Fibroblast of skin of left biceps (primary cell): ENCODE measurements around the gene TLR1.
"Not testable (repeated sequence)": the region's sequence is repeated elsewhere in the genome, so short reads cannot be mapped to it uniquely, and the experiment has no call there.

Experiments
- DNase-seq, 2 experiments: peaks; one replicate each; pipeline ENCODE4 v3.0.0-alpha.2; 2013; ENCODE audit warnings: low read depth in 2 of 2

Gene TLR1

DNA sequence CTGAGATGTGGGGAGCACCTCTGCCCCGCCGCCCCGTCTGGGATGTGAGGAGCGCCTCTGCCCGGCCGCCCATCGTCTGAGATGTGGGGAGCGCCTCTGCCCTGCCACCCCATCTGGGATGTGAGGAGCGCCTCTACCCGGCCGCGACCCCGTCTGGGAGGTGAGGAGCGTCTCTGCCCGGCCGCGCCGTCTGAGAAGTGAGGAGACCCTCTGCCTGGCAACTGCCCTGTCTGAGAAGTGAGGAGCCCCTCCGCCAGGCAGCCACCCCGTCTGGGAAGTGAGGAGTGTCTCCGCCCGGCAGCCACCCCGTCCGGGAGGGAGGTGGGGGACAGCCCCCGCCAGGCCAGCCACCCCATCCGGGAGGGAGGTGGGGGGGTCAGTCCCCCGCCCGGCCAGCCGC, 2.9 kb upstream of the TLR1 start:
- not testable (repeated sequence) for DNase-seq

DNA sequence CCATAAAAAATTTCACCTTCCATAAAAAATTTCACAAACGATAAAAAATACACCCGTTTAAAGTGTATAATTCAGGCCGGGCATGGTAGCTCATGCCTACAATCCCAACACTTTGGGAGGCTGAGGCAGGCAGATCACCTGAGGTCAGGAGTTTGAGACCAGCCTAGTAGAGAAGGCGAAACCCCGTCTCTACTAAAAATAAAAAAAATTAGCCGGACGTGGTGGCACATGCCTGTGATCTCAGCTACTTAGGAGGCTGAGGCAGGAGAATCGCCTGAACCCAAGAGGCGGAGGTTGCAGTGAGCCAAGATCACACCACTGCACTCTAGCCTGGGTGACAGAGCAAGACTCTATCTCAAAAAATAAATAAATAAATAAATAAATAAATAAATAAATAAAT, 1.7 kb upstream of the TLR1 start:
- not testable (repeated sequence) for DNase-seq

DNA sequence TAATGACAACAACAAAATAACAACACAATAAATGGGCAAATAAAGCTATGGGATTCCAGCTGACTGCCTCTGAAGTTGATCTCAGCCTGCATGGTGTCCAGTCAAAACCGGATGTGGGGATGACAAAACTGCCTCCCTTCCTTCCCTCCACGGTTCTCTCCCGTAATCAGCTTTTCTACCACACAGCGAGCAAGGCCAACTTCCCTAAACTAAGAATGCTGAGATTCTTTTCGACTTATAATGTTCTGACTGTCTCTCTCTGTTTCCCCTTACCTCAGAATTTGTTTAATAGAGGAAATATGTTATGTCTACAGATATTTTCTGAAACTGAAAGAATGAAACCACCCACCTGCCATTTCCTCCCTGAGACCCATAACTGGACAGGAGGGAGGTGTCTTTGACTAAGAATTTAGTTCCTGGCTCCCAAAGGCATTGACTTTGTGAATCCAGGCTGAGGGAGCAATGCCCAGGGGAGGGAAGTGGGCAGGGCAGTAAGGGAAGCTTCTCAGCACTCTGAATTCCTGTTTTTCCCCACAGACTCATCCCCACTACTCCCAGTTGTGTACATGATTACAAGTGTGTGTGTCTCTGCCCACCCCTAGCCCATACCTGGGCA, 1.0 kb upstream of the TLR1 start:
- no peak for DNase-seq

DNA sequence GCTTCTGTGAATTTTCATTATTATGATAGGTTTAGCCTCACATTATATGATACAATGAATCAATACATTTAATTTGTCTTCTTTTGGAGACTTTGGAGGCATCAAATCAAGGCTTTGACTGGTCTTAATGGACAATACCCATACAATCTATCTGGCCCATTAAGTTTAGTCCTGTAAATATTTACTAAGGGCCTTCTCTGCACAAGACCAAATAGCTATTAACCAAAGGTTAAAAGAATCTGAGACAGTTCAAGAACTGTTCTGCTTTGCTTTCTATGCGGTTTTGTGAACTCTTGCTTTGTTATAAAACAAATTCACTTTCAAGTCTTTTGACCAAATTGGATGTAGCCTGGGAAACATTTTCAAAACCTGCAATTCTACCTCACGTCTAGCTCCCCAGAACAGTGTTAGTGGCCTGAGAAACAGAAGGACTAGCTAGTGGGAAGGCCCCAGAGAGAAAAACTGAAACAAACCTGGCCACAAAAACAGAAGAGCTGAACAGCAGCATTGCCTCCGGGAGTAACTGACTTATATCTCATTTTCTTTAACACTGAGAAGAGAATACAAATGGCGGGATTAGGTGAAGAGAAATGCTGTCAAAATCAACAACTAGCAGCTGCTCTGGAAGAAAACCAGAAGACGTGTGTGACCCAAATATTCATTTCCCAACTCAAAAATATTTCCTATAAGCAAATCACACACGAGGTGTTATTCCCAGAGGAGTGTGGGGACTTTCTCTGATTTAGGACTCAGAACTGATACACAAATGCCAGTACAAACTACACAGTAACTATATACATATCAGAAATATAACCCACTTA, 548 bp downstream of the TLR1 start:
- no peak for DNase-seq

DNA sequence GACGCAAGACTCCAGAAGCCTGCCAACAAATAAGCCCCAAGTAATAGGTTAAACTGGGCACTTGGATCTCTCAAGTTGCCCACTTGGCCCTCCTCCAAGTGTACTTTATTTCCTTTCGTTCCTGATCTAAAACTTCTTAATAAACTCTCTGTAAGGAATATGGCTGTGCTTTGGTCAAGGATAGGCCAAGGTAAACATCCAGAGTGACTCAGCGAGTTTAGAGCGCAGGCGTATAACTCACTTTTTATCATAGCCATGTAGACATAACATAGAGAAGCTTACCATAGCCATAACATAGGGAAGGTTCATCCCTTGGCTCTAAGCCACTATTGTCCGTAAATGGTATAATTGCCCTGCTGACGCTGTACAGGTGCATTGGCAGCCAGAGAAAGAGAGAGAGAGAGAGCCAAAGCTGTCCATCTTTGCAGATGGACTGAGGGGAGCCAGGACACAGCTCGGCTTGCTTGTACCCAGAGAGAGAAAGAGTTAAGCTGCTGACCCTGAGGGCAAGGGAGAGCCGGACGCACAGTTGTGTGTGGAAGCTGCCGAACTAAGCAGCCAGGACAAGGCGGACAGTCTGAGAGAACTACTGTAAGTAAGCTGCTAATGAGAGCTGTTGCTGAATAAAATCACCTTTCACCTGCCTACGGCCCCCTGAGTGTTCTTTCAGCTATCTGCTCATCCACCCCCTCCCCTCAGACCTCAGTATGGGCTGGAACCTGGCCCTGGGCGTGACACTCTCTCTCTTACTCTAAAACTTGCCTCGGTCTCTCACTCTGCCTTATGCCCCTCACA, 1.8 kb downstream of the TLR1 start:
- DNase-seq: no peak

DNA sequence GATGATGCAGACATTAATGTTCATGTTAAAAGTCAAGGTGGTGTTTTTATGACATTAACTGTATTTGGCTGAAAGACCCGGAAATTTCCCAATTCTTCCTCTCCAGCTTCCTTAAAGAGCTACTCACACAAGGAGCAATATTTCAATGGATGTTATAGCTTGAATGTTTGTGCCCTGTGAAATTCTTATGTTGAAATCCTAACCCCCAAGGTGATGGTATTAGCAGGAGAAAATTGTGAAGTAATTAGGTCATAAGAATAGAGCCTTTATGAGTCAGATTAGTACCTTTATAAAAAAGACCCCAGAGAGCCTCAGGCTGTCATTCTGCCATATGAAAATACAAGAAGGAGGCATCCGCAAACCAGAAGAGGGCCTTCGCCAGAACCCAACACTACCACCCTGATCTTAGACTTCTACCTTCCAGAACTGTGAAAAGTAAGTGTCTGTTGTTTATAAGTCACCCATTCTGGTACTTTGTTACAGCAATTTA, 3.6 kb downstream of the TLR1 start:
- DNase-seq: no peak

DNA sequence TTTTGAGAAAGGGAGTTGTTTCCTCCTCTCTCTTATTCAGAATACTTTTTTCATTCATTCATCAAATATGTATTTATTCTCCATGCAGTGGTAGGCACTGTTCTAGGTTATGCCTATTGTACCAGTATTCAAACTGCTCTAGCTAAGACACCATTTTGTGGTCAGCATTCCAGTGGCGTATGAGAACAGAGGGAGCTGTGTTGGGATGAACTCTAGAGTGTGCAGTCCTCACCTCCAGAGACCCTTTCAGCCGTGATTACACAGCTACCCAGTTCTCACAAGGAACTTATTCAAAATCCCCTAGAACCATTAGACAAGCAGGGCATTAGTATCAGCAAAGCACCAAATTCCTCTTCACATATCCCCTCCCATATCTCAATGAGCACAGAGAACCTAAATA, 4.2 kb downstream of the TLR1 start:
- no peak for DNase-seq

DNA sequence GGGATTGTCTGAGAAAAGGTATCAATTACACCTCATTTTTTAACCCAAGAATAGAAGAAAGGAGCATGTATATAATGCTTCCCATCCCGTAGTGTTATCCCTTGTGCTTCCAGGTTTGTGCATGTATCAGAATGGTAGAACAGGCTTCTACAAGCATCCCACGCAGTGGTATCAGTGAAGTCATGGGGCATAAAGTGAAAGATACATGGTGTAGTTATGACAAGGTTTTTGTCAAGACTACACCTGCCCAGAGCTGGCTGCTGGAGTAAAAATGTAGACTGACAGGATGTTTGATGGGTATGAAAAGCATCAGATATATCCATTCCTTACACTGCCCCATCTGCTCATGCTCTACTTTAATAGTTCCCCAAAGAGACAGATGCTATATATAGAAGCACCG, 9.5 kb downstream of the TLR1 start:
- no peak for DNase-seq

DNA sequence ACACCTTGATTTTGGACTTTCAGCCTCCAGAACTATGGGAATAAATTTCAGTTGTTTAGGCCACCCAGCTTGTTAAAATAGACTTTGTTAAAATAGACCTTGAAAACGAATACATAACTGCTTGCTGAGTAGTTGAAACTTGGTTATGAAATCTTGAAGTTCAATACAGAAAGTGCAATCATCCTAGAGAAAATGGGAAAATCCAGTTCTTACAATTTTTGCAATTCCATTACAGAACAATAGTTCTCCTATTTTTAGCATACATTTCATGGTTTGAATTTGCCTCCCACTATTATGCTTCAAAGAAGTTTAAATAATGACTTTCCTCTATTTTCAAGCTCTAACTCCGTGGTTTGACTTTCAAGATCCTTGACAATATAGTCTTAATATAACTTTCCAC, 10.5 kb downstream of the TLR1 start:
- no peak for DNase-seq

DNA sequence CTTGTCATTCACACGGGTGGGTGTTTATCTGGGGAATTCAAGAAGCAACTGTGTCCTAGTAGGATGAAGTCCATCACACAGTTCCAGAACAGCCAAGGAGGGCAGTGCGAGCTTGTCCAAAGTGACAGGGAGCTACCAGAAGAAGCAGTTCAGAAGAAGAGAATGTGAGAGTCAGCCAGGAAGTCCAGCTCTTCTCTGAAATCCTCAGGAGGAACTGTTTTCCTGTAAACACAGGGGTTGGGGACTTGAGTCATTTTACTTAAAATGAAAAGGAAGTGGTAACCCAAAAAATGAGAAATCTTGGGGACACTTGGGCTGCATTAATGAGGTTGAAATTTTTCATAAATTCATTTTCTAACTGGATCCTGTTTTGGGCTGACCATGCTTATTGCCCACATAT, 13.6 kb downstream of the TLR1 start:
- no peak for DNase-seq

DNA sequence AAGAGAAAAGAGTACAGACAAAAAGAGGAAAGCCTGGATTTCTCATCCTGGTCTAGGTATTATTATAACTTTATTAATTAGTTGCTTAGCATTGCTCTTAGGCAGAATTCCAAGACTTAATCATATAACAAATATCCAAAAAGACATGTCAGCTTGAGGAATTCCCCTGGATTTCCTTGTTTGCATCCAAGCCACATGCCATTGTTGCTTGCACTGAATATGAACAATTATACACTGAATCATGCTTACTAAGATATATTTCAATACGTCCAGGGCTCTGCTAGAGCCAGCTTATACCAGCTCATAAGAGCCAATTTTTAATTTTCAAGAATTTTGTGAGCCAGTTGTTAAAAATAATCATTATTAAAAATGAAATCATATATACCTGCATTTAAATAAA, 16.3 kb downstream of the TLR1 start:
- DNase-seq: no peak

DNA sequence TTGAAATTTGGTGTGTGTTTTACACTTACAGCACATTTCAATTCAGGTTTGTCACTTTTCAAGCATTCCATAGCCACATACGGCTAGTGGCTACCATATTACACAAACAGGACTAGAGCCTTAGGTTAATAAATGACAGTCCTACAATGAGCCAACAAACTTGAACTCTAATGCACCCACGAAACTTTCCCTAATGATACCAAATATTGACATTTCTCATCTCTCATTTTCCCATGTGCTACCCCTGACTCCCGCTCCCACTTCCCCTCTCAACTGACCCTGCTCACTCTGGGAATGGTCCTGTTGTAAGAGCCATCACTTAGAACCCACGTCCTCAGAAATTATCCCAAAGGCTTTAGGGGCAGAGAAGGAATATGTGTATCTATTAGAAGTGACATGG, 16.9 kb downstream of the TLR1 start:
- DNase-seq: no peak

DNA sequence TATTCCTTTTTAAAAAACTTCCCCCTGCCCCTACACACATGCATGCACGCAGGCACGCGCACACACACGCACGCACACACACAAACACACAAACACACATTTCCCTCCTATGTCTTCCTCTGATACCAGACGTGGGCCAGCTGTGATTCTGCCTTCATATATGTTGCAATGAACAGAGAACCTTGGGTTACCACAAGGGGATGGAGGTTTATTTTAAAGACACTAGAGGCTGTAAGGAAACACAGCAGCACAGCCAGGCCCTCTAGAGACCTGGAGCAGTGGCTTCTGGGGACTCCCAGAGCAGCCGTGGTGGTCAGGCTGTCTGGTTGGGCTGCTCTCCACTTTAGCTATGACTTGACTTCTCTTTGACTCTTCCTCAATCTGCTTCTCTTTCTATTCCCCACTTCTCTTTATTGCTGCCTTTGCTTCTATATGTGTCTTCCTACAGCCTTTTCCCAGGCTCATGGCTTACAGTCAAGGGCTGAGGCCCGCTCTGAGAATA, 18.6 kb downstream of the TLR1 start:
- DNase-seq: no peak

DNA sequence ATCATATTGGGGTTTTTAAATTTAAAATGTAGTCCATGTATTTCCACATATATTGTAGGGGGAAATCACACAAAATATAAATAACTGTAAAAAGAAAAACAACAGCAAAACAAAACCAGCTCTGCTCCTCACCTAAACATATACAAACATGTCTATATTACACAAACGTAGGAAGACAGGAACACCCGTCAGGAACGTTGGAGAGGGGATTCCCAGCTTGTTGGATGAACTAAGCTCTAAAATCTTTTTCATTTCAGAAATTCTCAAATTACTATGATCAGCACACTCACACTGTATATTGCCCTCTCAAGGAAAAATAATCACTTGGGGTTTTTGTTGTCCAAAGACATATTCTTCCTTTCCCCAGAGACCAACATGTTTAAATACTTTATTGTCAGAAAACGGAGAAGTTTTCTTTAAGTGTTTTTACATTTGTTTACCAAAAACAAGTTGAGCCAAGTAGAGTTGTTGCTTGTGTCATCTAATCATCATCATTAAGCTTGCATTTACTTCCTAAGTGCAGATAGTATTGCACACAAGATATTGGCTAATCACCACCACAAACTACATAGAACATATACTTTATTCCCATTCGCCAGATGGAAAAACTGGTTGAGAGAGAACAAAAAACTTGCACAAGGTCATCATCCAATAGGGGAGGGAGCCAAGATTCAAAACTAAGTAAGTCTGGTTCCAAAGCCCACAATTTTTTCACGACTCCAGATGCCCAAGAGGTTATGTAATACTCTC, 19.4 kb downstream of the TLR1 start:
- no peak for DNase-seq

DNA sequence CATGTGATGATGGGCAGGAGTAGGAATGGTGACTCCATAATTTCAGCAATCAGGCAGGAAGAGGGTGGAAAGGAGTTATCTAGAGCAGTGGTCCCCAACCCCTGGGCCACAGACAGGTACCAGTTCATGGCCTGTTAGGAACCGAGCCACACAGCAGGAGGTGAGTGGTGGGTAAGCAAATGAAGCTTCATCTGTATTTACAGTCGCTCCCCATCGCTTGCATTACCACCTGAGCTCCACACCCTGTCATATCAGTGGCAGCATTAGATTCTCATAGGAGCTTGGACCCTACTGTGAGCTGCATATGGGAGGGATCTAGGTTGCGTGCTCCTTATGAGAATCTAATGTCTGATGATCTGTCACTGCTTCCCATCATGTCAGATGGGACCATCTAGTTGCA, 20.4 kb downstream of the TLR1 start:
- no peak for DNase-seq

DNA sequence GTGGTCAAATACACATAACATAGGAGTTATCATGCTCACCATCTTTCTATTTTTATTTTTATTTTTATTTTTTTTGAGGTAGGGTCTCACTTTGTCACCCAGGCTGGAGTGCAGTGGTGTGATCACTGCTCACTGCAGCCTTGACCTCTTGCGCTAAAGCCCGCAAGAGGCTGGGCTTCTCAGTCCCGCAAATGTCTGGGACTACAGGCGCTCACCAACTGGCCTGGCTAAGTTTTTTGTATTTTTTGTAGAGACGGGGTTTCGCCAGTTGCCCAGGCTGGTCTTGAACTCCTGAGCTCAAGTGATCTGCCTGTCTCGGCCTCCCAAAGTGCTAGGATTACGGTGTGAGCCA, 21.5 kb downstream of the TLR1 start:
- no peak for DNase-seq

DNA sequence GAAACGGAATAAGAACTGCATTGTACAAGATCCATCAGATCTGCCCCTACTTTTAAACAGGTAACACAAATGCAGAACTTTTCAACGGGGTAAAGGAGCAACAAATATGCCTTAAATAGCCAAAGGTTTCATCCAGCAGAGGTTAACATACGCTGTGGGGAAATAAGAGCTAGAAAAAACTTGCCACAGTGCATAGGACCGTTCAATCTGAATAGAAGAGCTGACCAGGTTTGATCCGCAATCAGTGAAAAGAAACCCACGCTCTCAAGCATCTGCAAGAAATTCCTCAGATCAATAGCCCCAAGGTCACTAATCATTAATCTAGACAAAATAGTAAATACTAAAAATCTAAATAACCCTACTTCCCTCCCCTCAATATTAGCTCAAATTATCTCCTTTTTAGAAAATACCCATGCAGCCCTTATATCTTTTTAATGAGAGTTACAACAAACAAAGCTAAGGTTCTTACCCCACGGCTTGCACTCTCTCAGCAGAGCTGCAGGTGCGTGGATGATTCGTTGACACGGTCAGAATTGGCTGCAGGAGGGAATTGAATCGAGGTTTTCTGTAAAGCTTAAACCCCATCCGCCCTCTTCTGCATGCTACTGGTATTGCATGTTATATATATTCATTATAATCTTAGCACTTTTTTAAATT, 22.0 kb downstream of the TLR1 start, which contains the start of gene TLR10:
Gene TLR10, minus strand, starts transcription at position 539 of the 657 bp plus-strand sequence. CDS start 7,400 bp downstream, outside the sequence.
- DNase-seq: no peak

DNA sequence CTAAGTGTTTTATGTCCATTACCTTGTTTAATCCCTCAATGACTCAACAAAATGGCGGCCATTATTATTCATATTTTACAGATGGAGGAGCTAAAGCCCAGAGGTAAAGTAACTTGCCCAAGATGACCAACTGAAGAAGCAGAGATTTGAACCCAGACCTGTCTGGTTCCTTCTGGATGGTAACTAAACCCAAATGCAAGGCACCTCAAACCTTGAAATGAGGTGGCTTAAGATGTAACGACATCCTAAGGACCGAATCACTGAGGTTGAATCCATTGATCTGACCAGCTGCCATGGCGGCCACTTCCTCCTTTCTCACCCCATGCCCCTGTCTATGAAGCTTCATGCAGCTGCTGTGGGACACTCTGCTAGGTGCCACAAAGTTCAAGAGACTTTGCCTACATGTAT, 22.7 kb downstream of the TLR1 start:
- DNase-seq: no peak

DNA sequence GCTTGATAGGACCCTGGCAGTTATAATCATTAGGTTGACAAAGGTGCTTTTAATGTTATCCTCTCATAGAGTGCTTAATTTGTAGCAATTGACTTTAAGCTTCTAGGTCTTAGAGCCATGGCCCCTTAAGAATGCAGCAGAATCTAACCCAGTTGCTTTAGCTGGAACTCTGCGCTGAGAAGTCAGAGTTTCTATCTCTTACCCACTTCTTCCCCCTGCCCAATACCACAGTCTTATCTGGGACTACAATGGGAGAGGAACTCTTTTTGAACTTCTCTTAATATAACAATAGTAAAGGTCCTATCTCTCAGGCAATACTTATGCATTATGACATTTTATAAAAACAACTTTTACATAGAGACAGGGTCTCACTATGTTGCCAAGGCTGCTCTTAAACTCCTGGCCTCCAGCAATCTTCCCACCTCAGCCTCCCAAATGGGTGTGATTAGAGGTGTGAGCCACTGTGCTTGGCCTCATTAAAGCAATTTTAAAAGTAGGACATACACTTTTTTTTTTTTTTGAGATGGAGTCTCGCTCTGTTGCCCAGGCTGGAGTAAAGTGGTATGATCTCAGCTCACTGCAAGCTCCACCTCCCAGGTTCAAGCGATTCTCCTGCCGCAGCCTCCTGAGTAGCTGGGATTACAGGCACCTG, 23.6 kb downstream of the TLR1 start:
- no peak for DNase-seq

DNA sequence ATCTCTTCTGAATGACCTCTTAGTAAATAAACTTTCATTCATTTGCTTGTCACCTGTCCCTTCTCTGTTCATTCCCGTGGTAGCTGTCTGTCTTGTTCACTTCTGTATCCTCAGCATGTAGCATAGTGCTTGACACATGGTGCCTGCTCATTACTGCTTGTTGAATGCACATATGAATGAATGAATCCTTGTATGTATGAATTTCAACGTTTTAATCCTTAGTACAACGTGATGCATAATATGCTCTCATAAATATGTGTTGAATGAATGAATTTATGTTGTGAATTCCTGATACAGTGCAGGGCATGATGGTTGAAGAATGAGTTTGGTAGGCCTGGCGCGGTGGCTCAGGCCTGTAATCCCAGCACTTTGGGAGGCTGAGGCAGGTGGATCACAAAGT, 24.8 kb downstream of the TLR1 start:
- no peak for DNase-seq

DNA sequence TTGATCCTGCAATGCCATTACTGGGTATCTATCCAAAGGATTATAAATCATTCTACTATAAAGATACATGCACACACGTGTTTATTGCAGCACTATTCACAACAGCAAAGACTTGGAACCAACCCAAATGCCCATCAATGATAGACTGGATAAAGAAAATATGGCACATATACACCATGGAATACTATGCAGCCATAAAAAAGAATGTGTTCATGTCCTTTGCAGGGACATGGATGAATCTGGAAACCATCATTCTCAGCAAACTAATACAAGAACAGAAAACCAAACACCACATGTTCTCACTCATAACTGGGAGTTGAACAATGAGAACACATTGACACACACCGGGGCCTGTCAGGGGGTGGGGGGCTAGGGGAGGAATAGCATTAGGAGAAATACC, 26.7 kb downstream of the TLR1 start:
- DNase-seq: not testable (repeated sequence)
